HG02798 (cell line): ENCODE measurements around the gene TP53AIP1.
"Not testable (repeated sequence)": the region's sequence is repeated elsewhere in the genome, so short reads cannot be mapped to it uniquely, and the experiment has no call there.

Experiments used
- ATAC-seq: cut with Tn5 transposase; IDR thresholded peaks from one replicate; pipeline ENCODE4 v1.9.1; 2021; ENCODE audit warnings: mild to moderate bottlenecking; ENCODE audit not compliant: unreplicated experiment, poor library complexity

Gene TP53AIP1

DNA sequence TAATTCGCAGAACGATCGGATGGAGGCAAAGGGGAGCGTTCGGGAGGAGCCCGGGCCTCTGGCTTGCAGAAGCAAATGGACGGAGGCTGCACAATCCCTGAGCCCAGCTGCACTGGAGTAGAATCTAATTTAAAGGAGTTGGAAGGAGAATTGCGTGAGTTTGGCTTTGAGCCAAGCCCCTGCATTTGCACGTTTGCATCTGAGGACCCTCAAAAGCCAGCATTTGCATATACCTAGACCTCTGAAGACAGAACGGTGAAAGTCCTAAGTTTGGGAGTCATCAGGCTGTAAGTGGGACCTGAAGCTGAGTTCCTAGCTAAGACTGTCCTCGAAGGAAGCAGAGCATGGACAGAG lies 15.6 kb downstream of the TP53AIP1 start:
- no peak for ATAC-seq

GRCh38 chr11:128926437-128927107 lies 16.1 kb downstream of the TP53AIP1 start:
- no peak for ATAC-seq

- ATAC-seq = no peak
Observed at GRCh38 chr11:128926000-128926399, 16.7 kb downstream of the TP53AIP1 start.

GRCh38 chr11:128925250-128925600 lies 17.4 kb downstream of the TP53AIP1 start:
- ATAC-seq = no peak

- no peak for ATAC-seq
Observed at GRCh38 chr11:128924510-128925249, 18.0 kb downstream of the TP53AIP1 start.

DNA sequence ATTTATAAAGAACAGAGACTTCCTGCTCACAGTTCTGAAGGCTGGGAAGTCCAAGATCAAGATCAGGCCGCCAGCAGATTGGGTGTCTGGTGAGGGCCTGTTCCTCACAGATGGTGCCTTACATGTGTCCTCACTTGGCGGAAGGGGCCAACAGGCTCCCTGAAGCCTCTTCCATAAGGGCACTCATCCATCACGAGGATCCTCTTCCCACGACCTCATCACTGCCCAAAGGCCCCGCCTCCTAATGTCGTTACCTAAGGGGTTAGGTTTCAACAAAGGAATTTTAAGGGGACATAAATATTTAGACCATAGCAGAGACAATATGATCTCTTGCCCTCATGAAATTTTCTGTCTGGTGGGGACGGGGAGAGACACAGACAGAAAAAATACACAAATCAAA lies 18.6 kb downstream of the TP53AIP1 start:
- no peak for ATAC-seq

DNA sequence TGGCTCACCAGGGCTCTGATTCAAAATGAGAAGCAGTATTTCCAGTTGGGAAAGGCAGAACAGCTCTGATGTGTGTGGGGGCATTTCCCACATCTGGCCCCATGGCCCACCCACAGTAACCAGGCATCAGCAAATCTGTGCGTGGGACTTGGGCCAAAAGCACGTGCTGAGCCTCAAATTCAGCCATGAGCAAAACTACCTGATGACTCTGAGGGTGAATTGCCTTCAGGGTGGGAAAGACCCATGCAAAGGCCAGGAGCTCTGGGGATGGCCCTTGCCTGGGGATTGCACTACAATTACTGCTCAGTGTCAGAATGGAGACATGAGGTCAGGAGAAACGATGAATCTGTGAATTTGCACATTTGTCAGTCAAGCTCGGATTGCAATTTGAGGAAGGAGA lies 20.9 kb downstream of the TP53AIP1 start:
- ATAC-seq = no peak

GRCh38 chr11:128920666-128921065 lies 22.0 kb downstream of the TP53AIP1 start:
- ATAC-seq = no peak

DNA sequence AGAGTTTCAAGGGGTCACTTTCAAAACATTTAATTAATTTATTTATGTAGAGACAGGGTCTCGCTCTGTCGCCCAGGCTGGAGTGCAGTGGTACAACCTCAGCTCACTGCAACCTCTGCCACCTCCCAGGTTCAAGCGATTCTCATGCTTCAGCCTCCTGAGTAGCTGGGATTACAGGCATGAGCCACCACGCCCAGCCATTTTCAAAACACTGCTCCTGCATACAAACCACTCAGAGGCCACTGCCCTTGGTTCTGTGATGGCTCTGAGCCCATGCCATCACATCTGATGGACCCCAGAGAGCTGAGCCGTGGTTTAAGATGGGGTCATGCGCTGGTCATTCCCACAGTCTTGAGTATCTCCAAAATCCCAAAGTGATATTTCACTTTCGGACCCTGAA lies 23.0 kb downstream of the TP53AIP1 start:
- not testable (repeated sequence) for ATAC-seq

DNA sequence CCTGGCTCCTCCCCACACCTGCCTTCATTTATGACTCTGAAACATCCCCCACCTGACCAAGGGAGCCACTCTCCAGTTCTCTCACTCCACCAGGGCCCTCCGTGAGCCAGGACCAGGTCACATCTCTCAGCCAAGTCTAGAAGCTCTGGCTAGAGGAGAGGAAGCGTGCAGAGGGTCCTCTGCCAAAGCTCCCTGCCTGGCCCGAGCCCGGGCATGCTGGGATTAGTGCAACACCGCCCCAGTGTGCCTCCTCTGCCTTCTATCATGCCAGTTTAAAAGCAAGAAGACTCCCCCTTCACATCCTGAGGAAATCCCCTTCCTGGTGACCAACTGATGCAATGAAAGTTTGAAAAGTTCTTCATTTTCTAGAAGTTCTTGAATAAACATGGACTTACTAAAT lies 23.5 kb downstream of the TP53AIP1 start:
- ATAC-seq = no peak

GRCh38 chr11:128917144-128917724 lies 25.4 kb downstream of the TP53AIP1 start:
- no peak for ATAC-seq

DNA sequence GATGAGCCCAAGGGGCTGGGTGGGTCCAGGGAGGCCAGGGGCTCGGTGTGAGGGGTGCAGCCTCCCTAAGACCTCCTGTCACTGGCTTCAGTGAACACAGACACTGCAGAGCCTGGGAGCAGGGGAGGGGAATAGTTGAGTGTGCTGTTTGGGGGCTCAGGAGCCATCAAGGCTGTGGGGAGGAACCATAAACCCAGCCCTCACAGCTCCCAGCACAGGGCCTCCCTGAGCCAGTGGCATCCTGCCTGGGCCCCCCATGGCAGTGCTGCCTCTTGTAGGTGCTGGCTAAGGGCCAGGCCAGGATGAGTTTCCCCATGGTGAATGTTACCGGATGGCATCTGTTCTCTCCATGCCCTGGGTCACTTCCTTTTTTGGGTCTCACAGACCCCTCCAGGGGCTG lies 26.0 kb downstream of the TP53AIP1 start:
- ATAC-seq = no peak

GRCh38 chr11:128916037-128916572 lies 26.6 kb downstream of the TP53AIP1 start:
- no peak for ATAC-seq

- ATAC-seq = no peak
Observed at GRCh38 chr11:128915149-128915521, 27.5 kb downstream of the TP53AIP1 start.

DNA sequence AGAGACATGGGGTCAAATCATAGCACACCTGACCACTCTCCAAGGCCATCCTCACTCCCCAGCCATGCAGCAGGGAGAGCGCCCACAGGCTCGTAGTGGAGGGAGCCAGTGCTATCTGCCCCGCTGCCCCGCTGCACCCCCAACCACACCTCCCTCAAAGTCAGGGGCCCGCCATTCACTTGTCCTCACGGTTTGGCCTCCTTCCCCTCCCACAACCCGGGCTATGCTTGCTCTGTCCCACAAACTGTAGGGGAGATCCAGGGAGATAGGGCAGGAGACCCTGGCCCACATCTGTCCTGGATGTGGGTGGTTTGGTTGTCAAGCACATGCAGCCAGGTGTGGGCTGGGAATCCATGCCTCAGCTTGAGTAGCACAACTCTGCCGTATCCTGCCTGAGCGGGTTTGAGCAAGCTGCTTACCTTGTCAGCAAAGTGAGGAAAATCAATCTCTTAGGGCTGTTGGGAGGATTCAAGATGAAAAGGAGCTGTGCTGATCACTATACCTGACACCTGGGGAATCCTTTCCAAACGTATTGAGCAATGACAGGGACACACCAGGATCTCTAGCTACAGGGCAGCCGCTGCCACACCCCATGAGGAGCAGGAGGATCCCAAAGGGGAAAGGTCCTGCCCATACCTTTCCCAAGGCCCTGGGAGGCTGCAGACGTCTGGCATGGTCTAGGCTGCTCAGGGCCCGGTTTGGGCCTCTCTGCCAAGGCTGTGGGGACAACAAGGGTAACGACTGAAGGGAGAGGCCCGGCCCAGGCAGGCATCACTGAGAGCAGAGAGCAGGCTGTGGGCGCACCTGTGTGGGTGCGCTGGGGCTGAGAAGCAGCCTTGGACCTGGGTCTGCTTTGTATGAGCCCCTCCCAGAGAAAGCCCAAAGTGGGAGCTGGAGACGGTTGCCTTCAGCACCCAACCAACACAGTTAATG lies 28.2 kb downstream of the TP53AIP1 start:
- no peak for ATAC-seq

DNA sequence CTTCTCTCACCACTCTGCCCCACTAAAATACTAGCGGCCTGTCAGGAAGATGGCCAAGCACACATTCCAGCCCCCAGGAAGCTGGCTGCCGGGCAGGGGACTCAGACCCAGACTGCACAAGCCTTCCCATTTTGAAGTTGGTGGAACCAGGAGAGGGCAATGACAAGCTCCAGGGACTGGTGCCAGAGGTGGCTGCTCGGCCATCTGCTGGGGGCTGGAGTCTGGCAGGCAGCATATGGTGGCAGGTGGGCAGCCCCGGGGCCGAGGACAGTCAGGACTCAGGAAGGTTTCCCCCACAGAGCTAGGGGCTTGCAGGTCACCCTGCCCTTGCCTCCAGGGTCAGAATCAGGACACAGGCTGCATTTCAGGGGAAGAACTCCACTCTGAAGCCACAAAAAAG lies 28.9 kb downstream of the TP53AIP1 start:
- ATAC-seq = no peak

GRCh38 chr11:128911701-128912100 lies 31.0 kb downstream of the TP53AIP1 start:
- no peak for ATAC-seq

GRCh38 chr11:128911239-128911638 lies 31.4 kb downstream of the TP53AIP1 start:
- ATAC-seq = no peak

- no peak for ATAC-seq
Observed at GRCh38 chr11:128910576-128910975, 32.1 kb downstream of the TP53AIP1 start.

DNA sequence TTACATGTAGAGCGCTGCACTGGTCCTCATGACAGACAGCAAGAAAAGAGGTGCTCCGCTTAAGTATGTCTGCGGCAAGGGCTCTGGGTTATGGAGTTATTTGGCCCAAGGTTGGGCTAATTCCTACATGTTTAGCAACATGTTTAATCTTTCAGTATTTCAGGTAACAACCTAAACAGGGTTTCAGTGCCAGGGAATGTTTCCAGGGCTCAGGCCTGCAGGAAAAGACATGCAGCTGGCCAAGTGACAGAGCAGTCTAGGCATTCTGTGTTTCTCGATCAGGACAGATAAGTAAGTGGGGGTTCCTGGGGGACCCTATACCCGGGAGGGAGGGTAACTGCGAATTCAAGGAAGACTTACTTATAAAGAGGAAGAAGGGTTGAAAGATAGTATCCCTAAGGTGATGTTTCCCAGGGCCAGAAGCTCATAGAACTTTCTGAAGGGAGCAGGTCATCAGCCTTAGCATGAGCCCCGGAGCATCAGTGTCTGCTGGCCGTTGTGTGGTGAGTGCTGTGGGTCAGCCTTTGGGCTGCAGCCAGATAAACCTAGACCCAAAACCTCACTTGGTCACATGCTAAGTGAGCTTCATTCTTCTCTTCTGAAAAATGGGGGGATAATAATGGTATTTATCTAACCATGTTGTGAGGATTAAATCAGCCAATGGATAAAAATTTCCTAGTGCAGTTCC lies 33.1 kb downstream of the TP53AIP1 start:
- no peak for ATAC-seq
